Stomach (tissue), 4 donors: Measurements from ENCODE around the gene CUX1.

Source experiments
- CTCF ChIP-seq, 7 experiments: fragments of 450-650 bp in 4 of 7; fragments of 200-600 bp in 3 of 7; sonication (generic) in 3 of 7; IDR thresholded peaks; one replicate each; pipeline ENCODE4 v1.5.1; 2016 to 2019; ENCODE audit warnings: antibody characterized with exemption in 7 of 7, control low read depth in 2 of 7, mild to moderate bottlenecking in 1 of 7
- EP300 ChIP-seq: sonication (generic); formaldehyde crosslinking; IDR thresholded peaks from one replicate; pipeline ENCODE4 v1.6.1; 2017; ENCODE audit warnings: antibody characterized with exemption
- POLR2A ChIP-seq, 4 donors: fragments of 450-650 bp; IDR thresholded peaks; one replicate each; pipeline ENCODE4 v1.6.1; 2016; ENCODE audit warnings: antibody characterized with exemption in 4 of 4, control low read depth in 2 of 4, mild to moderate bottlenecking in 1 of 4, moderate library complexity in 1 of 4
- POLR2AphosphoS5 ChIP-seq, 3 donors: sonication (generic); formaldehyde crosslinking; IDR thresholded peaks; one replicate each; pipeline ENCODE4 v1.6.1; 2016; ENCODE audit warnings: antibody characterized with exemption in 3 of 3

- TF ChIP-seq CTCF (IDR thresholded peaks at IDR 0.05), result no peak
- no peak for TF ChIP-seq POLR2A (IDR thresholded peaks at IDR 0.05)
- no peak for TF ChIP-seq POLR2AphosphoS5 (IDR thresholded peaks at IDR 0.05)
- no peak for TF ChIP-seq EP300
Measured at GRCh38 chr7:101998029-101998905, 180.8 kb downstream of the CUX1 start.
